Activated T-cell treated with anti-CD3 and anti-CD28 coated beads for 1 hour (primary cell): ENCODE data around the gene ICA1L.
"Not testable (repeated sequence)": the region's sequence is repeated elsewhere in the genome, so short reads cannot be mapped to it uniquely, and the experiment has no call there.

Experiments
- DNase-seq: peaks from one replicate; pipeline ENCODE4 v3.0.0-alpha.2; 2020; ENCODE audit warnings: low read depth

Gene ICA1L

DNA sequence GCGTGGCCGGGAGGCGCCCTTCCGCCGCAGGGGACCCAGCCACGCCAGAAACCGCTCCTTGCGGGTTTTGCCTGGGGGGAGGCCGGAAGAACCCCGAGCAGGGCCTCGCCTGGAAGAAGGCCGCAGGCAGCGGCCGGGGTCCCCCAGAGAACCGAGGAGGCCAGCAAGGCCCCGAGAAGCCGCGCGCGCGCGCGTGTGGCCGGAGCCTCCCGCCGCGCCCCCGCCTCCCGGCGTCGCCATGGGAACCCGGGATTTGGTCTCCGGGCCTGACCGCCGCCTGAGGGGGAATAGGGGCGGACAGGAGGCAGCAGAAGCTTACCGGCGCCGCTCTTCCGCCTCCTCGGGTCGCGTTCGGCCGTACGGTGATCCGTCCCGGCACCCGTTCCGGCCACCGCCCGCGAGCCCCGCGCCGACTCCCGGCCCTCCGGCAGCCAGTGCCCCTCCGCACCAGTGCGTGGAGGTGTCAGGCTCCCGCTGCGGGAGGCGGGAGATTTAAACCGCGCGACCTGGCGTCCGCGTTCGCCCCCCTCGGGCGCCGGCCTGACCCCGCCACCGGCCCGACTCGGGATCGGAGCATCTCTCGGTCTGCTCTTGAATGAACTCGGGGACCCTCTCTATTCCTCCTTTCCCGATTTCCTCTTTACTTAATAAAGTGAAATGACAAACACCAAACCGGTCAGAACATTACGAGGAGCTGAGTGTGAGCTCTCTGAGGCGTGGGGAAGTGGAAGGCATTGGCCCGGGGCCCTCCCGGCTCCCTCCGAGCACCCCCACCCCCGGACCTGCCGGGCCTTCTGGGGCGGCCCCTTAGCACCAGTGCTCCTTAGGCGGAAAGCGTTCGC, at the start of gene ICA1L:
Gene ICA1L, minus strand, starts transcription at position 467 of the 842 bp plus-strand sequence. CDS start 42,757 bp downstream, outside the sequence.
- DNase-seq = no peak

GRCh38 chr2:202918860-202919259, 47.3 kb upstream of the ICA1L start:
- DNase-seq = no peak

- not testable (repeated sequence) for DNase-seq
Measured at GRCh38 chr2:202912342-202913201, 41.0 kb upstream of the ICA1L start.

- peak; percentile 85 for DNase-seq
Measured at GRCh38 chr2:202911512-202912341, 40.2 kb upstream of the ICA1L start, which contains the start of the genes CARF and WDR12. CARF (plus strand) TSS chr2:202912275; CDS start chr2:202941903, 29,628 bp downstream. WDR12 (minus strand) TSS chr2:202911673; CDS start chr2:202911476, 197 bp downstream.

DNA sequence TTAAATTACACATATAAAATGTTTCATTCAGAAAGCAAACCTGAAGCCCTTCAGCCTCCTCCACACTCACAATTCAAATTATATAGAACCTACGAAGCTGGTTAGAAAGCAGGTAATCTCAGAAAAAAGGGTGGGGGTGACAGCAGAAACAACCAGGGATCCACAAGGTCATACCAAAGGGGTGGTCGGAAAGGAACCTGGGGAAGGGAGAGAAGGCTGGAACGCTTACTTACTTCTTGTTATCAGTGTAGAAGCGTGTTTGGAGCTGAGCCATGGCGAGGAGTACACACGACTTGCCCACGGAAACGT, 39.6 kb upstream of the ICA1L start:
- DNase-seq = no peak

- no peak for DNase-seq
Measured at GRCh38 chr2:202910698-202911097, 39.1 kb upstream of the ICA1L start.

- not testable (repeated sequence) for DNase-seq
Measured at GRCh38 chr2:202910250-202910649, 38.7 kb upstream of the ICA1L start.

DNA sequence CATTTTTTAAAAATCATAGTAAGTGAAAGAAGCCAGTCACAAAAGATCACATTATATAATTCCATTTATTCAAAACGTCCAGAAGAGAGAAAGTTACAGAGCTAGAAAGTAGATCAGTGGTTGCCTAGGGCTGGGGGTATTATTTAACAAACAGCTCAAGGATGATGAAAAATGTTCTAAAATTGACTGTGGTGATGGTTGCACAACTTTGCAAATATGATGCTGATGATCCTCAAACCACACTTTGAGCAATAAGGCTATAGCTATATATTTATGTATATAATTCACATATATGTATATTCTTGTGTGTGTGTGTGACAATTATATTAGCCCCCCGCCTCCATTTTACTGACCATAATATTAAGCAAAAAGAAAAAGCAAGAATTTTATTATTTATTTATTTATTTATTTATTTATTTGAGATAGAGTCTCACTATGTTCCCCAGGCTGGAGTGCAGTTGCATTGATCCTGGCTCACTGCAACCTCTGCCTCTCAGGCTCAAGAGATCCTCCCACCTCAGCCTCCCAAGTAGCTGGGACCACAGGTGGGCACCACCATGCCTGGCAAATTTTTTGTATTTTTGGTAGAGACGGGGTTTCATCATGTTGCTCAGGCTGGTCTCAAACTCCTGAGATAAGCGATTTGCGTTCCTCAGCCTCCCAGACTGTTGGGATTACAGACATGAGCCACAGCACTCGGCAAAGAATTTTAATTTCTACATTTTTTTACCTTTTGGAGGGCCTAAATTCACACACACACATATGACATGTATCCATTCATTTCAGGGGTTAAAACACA, 38.0 kb upstream of the ICA1L start:
- DNase-seq = no peak

GRCh38 chr2:202908186-202908585, 36.6 kb upstream of the ICA1L start:
- DNase-seq = no peak

DNA sequence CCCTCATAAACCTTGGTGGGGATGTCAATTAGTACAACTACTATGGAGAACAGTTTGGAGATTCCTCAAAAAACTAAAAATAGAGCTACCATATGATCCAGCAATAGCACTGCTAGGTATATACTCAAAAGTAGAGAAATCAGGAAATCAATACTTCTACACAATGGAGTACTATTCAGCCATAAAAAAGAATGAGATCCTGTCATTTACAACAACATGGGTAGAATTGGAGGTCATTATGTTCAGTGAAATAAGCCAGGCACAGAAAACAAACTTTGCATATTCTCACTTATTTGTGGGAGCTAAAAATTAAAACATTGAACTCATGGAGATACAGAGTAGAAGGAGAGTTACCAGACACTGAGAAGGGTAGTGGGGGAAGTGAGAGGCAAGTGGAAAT, 33.9 kb upstream of the ICA1L start:
- DNase-seq = not testable (repeated sequence)

GRCh38 chr2:202885190-202885589, 13.6 kb upstream of the ICA1L start:
- DNase-seq = no peak

DNA sequence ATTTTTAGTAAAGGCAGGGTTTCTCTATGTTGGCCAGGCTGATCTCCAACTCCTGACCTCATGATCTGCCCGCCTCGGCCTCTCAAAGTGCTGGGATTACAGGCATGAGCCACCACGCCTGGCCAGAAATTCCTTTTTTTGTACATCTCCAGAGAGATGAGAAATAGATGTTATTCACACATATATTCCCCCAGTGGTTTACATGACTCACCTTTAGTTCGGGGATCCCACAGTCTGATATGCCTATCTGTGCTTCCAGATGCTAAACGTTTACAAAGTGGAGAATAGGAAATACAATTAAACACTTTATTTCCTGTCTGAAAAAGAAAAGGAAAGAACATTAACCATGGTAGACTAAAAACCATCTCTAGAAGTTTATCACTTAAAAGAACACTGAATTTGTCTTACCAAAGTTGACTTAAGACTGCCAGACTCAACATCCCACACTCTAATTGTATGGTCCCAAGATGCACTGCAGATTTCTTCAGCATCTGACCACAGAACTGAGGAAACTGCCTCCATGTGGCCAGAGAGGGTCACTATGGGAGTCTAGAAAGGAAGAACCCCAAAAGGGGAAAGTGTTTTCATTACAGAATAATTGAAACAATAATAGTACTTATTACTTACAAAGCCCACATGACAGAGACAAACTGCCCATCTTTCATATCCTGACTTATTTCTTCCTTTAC, 12.6 kb upstream of the ICA1L start:
- no peak for DNase-seq

- no peak for DNase-seq
Measured at GRCh38 chr2:202881570-202881969, 10.0 kb upstream of the ICA1L start.

DNA sequence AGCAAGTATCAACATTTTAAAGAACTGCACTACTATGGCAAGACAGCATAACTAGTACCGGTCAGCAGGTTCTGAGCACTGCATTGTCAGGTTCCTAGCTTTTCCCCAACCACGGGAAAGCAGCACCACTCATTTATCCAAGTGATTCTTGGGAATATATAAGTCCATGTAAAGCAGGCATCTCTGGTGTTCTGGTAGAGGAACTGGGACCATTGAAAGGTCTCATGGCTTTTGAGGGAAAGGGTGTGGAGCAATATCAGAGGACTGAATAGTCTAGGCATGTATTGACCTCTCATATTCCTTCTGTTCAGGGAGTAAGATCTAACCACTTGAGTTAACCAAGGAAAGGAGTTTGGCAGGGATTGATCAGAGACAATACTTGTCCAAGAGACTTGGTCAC, 6.1 kb upstream of the ICA1L start:
- no peak for DNase-seq

GRCh38 chr2:202870431-202871299, 901 bp downstream of the ICA1L start:
- peak; percentile 52 for DNase-seq

GRCh38 chr2:202861987-202862386, 9.6 kb downstream of the ICA1L start:
- no peak for DNase-seq

GRCh38 chr2:202858601-202859000, 13.0 kb downstream of the ICA1L start:
- no peak for DNase-seq

GRCh38 chr2:202849343-202849742, 22.2 kb downstream of the ICA1L start:
- not testable (repeated sequence) for DNase-seq

- DNase-seq = no peak
Measured at GRCh38 chr2:202848813-202849212, 22.8 kb downstream of the ICA1L start.
